GM12878 (cell line): ENCODE results near the gene TNFRSF8. TPM values are rescaled to one million over a fixed set of nuclear protein-coding genes. Genes with fewer than 3 reads are reported as not detected.

Experiments used
- ATF3 ChIP-seq: IDR thresholded peaks from 2 replicates; pipeline ENCODE4 v1.6.1; 2011; ENCODE audit warnings: low read depth, mild to moderate bottlenecking, low read length, moderate library complexity, borderline replicate concordance; ENCODE audit errors: extremely low read depth
- EED ChIP-seq: sonication (generic); IDR thresholded peaks from 2 replicates; pipeline ENCODE4 v1.6.1; 2016; ENCODE audit warnings: antibody characterized with exemption, low read depth
- ESRRA ChIP-seq: IDR thresholded peaks from 2 replicates; pipeline ENCODE4 v1.6.1; 2012; ENCODE audit warnings: mild to moderate bottlenecking, low read length, improper control_type of control experiment
- ETV6 ChIP-seq, 2 experiments: fragments of 450-650 bp in 1 of 2; IDR thresholded peaks in 1 of 2; conservative IDR thresholded peaks in 1 of 2; 2 replicates each; pipeline ENCODE4 v1.6.1; 2014; ENCODE audit warnings: antibody characterized with exemption in 1 of 2, borderline replicate concordance in 1 of 2, low read depth in 1 of 2, mild to moderate bottlenecking in 1 of 2, moderate library complexity in 1 of 2
- GATAD2B ChIP-seq: fragments of 450-650 bp; conservative IDR thresholded peaks from 2 replicates; pipeline ENCODE4 v1.6.1; 2017; ENCODE audit warnings: low read depth, mild to moderate bottlenecking, moderate library complexity
- MAX ChIP-seq: IDR thresholded peaks from 2 replicates; pipeline ENCODE4 v1.6.1; 2012; ENCODE audit warnings: low read depth, low read length, improper control_type of control experiment
- MEF2B ChIP-seq: fragments of 450-650 bp; IDR thresholded peaks from 2 replicates; pipeline ENCODE4 v1.6.1; 2018; ENCODE audit warnings: mild to moderate bottlenecking, moderate library complexity; ENCODE audit not compliant: partially characterized antibody, poor library complexity, severe bottlenecking
- MLLT1 ChIP-seq: fragments of 450-650 bp; IDR thresholded peaks from 2 replicates; pipeline ENCODE4 v1.6.1; 2016; ENCODE audit warnings: mild to moderate bottlenecking
- MTA3 ChIP-seq: IDR thresholded peaks from 2 replicates; pipeline ENCODE4 v1.6.1; 2012; ENCODE audit warnings: low read length, inconsistent platforms, borderline replicate concordance
- MYB ChIP-seq: fragments of 150-350 bp; IDR thresholded peaks from 2 replicates; pipeline ENCODE4 v1.6.1; 2014; ENCODE audit warnings: mild to moderate bottlenecking, low read depth, low read length, borderline replicate concordance
- MYC ChIP-seq: IDR thresholded peaks from 2 replicates; pipeline ENCODE4 v1.6.1; 2011; ENCODE audit warnings: mild to moderate bottlenecking, low read length, moderate library complexity, inconsistent platforms; ENCODE audit not compliant: insufficient read depth, insufficient replicate concordance, insufficient read length, severe bottlenecking
- NFYA ChIP-seq: IDR thresholded peaks from 2 replicates; pipeline ENCODE4 v1.6.1; 2011; ENCODE audit warnings: low read depth, mild to moderate bottlenecking, low read length, improper control_type of control experiment, borderline replicate concordance
- POLR2AphosphoS2 ChIP-seq: IDR thresholded peaks from 2 replicates; pipeline ENCODE4 v1.6.1; 2011; ENCODE audit warnings: low read depth, mild to moderate bottlenecking, low read length, improper control_type of control experiment, moderate library complexity
- RBBP5 ChIP-seq: fragments of 200-600 bp; sonication (generic); conservative IDR thresholded peaks from 2 replicates; pipeline ENCODE4 v1.6.1; 2016
- RUNX3 ChIP-seq: IDR thresholded peaks from 2 replicates; pipeline ENCODE4 v1.6.1; 2012; ENCODE audit warnings: low read length, inconsistent platforms
- SIX5 ChIP-seq: IDR thresholded peaks from 2 replicates; pipeline ENCODE4 v1.6.1; 2011; ENCODE audit warnings: mild to moderate bottlenecking, low read depth, low read length, moderate library complexity; ENCODE audit not compliant: severe bottlenecking
- SMARCA5 ChIP-seq: fragments of 450-650 bp; IDR thresholded peaks from 2 replicates; pipeline ENCODE4 v1.6.1; 2017; ENCODE audit warnings: mild to moderate bottlenecking
- TAF1 ChIP-seq: IDR thresholded peaks from 2 replicates; pipeline ENCODE4 v1.6.1; 2011; ENCODE audit warnings: mild to moderate bottlenecking, low read depth, low read length, borderline replicate concordance
- ZNF274 ChIP-seq: IDR thresholded peaks from one replicate; pipeline ENCODE4 v1.8.0; 2011; ENCODE audit not compliant: insufficient read length, insufficient read depth
- ZNF592 ChIP-seq: fragments of 450-650 bp; IDR thresholded peaks from 2 replicates; pipeline ENCODE4 v1.6.1; 2017; ENCODE audit warnings: mild to moderate bottlenecking, moderate library complexity
- ZZZ3 ChIP-seq: IDR thresholded peaks from 2 replicates; pipeline ENCODE4 v1.6.1; 2011; ENCODE audit warnings: low read depth; ENCODE audit not compliant: control insufficient read depth, insufficient read length
- polyA plus RNA-seq, 11 experiments: library from polyadenylated mRNA; depleted of rRNA in 4 of 11; unstranded in 6 of 11; stranded (reverse) in 5 of 11; fragments of >200 nt; fragmentation: Nextera tagmentation in 4 of 11; fragmentation: Illumina TruSeq in 1 of 11; extraction: Ambion mirVana in 4 of 11; extraction: Trizol in 1 of 11; gene quantifications; 1 replicate in 1 of 11; 2 replicates in 10 of 11; pipeline versions ENCODE4 v1.2.1 to v1.2.3, GENCODE V29; 2011 to 2016; ENCODE audit warnings: inconsistent platforms in 2 of 11, missing spikeins in 2 of 11, low read depth in 1 of 11
- total RNA-seq, 4 experiments: library from RNA; depleted of rRNA in 3 of 4; stranded (reverse); fragments of >200 nt in 3 of 4; fragmentation: Illumina TruSeq in 1 of 4; extraction: Trizol in 1 of 4; gene quantifications; 2 replicates each; pipeline versions ENCODE4 v1.2.1 to v1.2.3, GENCODE V29; 2013 to 2021

TNFRSF8 gene
- total and polyA plus RNA-seq, 10 of the 15 experiments (the other 5 are each of a cell fraction or from before 2014, with no cell fraction given): 9.8 to 114 (median 58.8) TPM

- TF ChIP-seq ETV6 (conservative IDR thresholded peaks at IDR 0.05 in 1 of 2, IDR thresholded peaks at IDR 0.05 in 1 of 2; ENCODE audit: borderline replicate concordance in 1 of 2, low read depth in 1 of 2) (peak in 1 of 2 experiments; percentile 57; a peak in 1 of 4 replicates), SIX5 (no peak), SMARCA5 (peak; percentile 73; the same call in 1 of the 2 replicates), EED (peak; percentile 68), ZZZ3 (no peak), RBBP5 (no peak), ESRRA (no peak), MAX (no peak), MTA3 (no peak; the same call in 1 of the 2 replicates), ATF3 (no peak), RUNX3 (peak; percentile 86), TAF1 (peak; percentile 54; the same call in 1 of the 2 replicates), NFYA (no peak), ZNF274 (no peak), MYB (0 out of 2 replicates have a peak, but pooled peaks have one; percentile 19), MYC (no peak), GATAD2B (peak; percentile 63), ZNF592 (no peak), MEF2B (peak; percentile 69), MLLT1 (peak; percentile 92), POLR2AphosphoS2 (no peak)
These were observed 89.2 kb downstream of the TNFRSF8 start (continued) for GRCh38 chr1:12152113-12152891.
